ENCODE measurements around the gene CHTF8. TPM values are rescaled to one million over a fixed set of nuclear protein-coding genes. Genes with fewer than 3 reads are reported as not detected.
"Not testable (repeated sequence)": the region's sequence is repeated elsewhere in the genome, so short reads cannot be mapped to it uniquely, and the experiment has no call there.

CHTF8 gene
- total RNA-seq, 4 donors from 2014 or later, result 59.8 to 94.4 (median 69.4) TPM

GRCh38 chr16:69145658-69146057 lies 13.3 kb upstream of the CHTF8 start:
- Histone ChIP-seq H3K4me1 (no peaks in the 10 kb centered on the region), H3K27ac (replicated peaks in 1 of 4) (no peak overlapping the region), H3K27me3 (no peaks in the 10 kb centered on the region), H3K9me3 (no peaks in the 10 kb centered on the region), H3K36me3 (peaks cover 41 to 90% (median 75%) of the 10 kb centered on the region in 4 donors), H3K4me3 (no peak overlapping the region)
- DNase-seq (ENCODE audit: extremely low spot score), result no peak
- TF ChIP-seq POLR2AphosphoS5 (IDR thresholded peaks at IDR 0.05) (no peak), EP300 (IDR thresholded peaks at IDR 0.05) (no peak), POLR2A (IDR thresholded peaks at IDR 0.05; ENCODE audit: low read depth) (no peak), CTCF (IDR thresholded peaks at IDR 0.05) (no peak)
- intact Hi-C loops (cut with DNase I), result no loop called here
- 84% methylated on average over 4 of the region's 4 CpGs for WGBS

GRCh38 chr16:69143116-69143515 lies 10.7 kb upstream of the CHTF8 start:
- WGBS, result 91% methylated on average over 11 of the region's 11 CpGs

GRCh38 chr16:69141936-69142335 lies 9.5 kb upstream of the CHTF8 start:
- 93% methylated on average over 4 of the region's 4 CpGs for WGBS
- H3K9me3 ChIP-seq, result no peaks in the 10 kb centered on the region
- no peak for DNase-seq (ENCODE audit: extremely low spot score)
- no peaks in the 10 kb centered on the region for H3K4me1 ChIP-seq
- peaks cover 55 to 97% (median 89%) of the 10 kb centered on the region in 4 donors for H3K36me3 ChIP-seq
- intact Hi-C loops (cut with DNase I), result no loop called here
- no peak for TF ChIP-seq CTCF (IDR thresholded peaks at IDR 0.05)
- H3K27me3 ChIP-seq, result no peaks in the 10 kb centered on the region
- H3K27ac ChIP-seq (replicated peaks in 1 of 4), result no peak overlapping the region
- H3K4me3 ChIP-seq, result no peak overlapping the region

More at GRCh38 chr16:69143116-69143515, 10.7 kb upstream of the CHTF8 start:
- H3K27ac ChIP-seq (replicated peaks in 1 of 4), result no peak overlapping the region
- no peak for TF ChIP-seq CTCF (IDR thresholded peaks at IDR 0.05)
- TF ChIP-seq EP300 (IDR thresholded peaks at IDR 0.05), result no peak
- no peak for TF ChIP-seq POLR2A (IDR thresholded peaks at IDR 0.05; ENCODE audit: low read depth)
- peaks cover 51 to 96% (median 81%) of the 10 kb centered on the region in 4 donors for H3K36me3 ChIP-seq
- H3K9me3 ChIP-seq, result no peaks in the 10 kb centered on the region
- no peak for DNase-seq (ENCODE audit: extremely low spot score)
- H3K27me3 ChIP-seq, result no peaks in the 10 kb centered on the region
- no peak overlapping the region for H3K4me3 ChIP-seq
- no peaks in the 10 kb centered on the region for H3K4me1 ChIP-seq
- intact Hi-C loops (cut with DNase I), result no loop called here

GRCh38 chr16:69141014-69141413 lies 8.6 kb upstream of the CHTF8 start:
- intact Hi-C loops (cut with DNase I), result no loop called here
- H3K36me3 ChIP-seq, result peaks cover 55 to 98% (median 91%) of the 10 kb centered on the region in 4 donors
- TF ChIP-seq POLR2AphosphoS5 (IDR thresholded peaks at IDR 0.05) (no peak), CTCF (IDR thresholded peaks at IDR 0.05) (no peak), EP300 (IDR thresholded peaks at IDR 0.05) (no peak), POLR2A (IDR thresholded peaks at IDR 0.05; ENCODE audit: low read depth) (no peak)

GRCh38 chr16:69139464-69139863 lies 7.1 kb upstream of the CHTF8 start:
- peaks cover 47 to 84% (median 76%) of the 10 kb centered on the region in 4 donors for H3K36me3 ChIP-seq
- H3K4me1 ChIP-seq; H3K27me3 ChIP-seq; H3K9me3 ChIP-seq; intact Hi-C loops (cut with DNase I); H3K27ac ChIP-seq (replicated peaks in 1 of 4); DNase-seq (ENCODE audit: extremely low spot score); H3K4me3 ChIP-seq: not testable (repeated sequence)
- WGBS, result 94% methylated on average over 7 of the region's 7 CpGs

More at GRCh38 chr16:69141014-69141413, 8.6 kb upstream of the CHTF8 start:
- Histone ChIP-seq H3K27me3 (no peaks in the 10 kb centered on the region), H3K27ac (replicated peaks in 1 of 4) (no peak overlapping the region), H3K4me3 (no peak overlapping the region), H3K9me3 (no peaks in the 10 kb centered on the region), H3K4me1 (no peaks in the 10 kb centered on the region)
- DNase-seq (ENCODE audit: extremely low spot score), result no peak
- whole genome bisulfite sequencing, result 95% methylated on average over 5 of the region's 5 CpGs
